Neural cell (in vitro differentiated cells): ENCODE measurements around the gene CRTC1.

Source experiments
- CTCF ChIP-seq: fragments of 450-650 bp; IDR thresholded peaks from 2 replicates; pipeline ENCODE4 v1.5.1; 2014; ENCODE audit warnings: antibody characterized with exemption, mild to moderate bottlenecking, moderate library complexity; ENCODE audit not compliant: poor library complexity, severe bottlenecking
- EP300 ChIP-seq: fragments of 450-650 bp; conservative IDR thresholded peaks from 2 replicates; pipeline ENCODE4 v1.6.1; 2014; ENCODE audit warnings: antibody characterized with exemption, mild to moderate bottlenecking, moderate library complexity; ENCODE audit not compliant: poor library complexity, severe bottlenecking
- POLR2AphosphoS5 ChIP-seq: IDR thresholded peaks from 2 replicates; pipeline ENCODE4 v1.6.1; 2012
- RAD21 ChIP-seq: fragments of 450-650 bp; conservative IDR thresholded peaks from 2 replicates; pipeline ENCODE4 v1.6.1; 2014; ENCODE audit warnings: antibody characterized with exemption, mild to moderate bottlenecking, moderate library complexity
- REST ChIP-seq: IDR thresholded peaks from 2 replicates; pipeline ENCODE4 v1.6.1; 2012; ENCODE audit warnings: borderline replicate concordance
- TAF1 ChIP-seq: IDR thresholded peaks from 2 replicates; pipeline ENCODE4 v1.6.1; 2012; ENCODE audit warnings: low read depth

- no peak for TF ChIP-seq REST
- TF ChIP-seq CTCF: no peak
- no peak for TF ChIP-seq TAF1
- no peak for TF ChIP-seq POLR2AphosphoS5
- TF ChIP-seq RAD21: no peak
- TF ChIP-seq EP300: no peak
Observed at GRCh38 chr19:18651733-18652132, 31.7 kb upstream of the CRTC1 start.
